ENCODE data around the gene OPA3. TPM values are rescaled to one million over a fixed set of nuclear protein-coding genes. Genes with fewer than 3 reads are reported as not detected.

OPA3 gene
- total and polyA plus RNA-seq, 2 donors, result 3.4 to 7.4 TPM

GRCh38 chr19:45575216-45575615 is 9.4 kb downstream of the OPA3 start:
- no peaks in the 10 kb centered on the region for H3K27me3 ChIP-seq (ENCODE audit: control insufficient read depth in 2 of 2, insufficient read depth in 1 of 2, low read length in 1 of 2)
- no peaks in the 10 kb centered on the region for H3K4me1 ChIP-seq (ENCODE audit: control insufficient read depth in 2 of 2, insufficient read depth in 2 of 2, low read length in 2 of 2)
- no peaks in the 10 kb centered on the region for H3K9me3 ChIP-seq (ENCODE audit: control insufficient read depth in 2 of 2, insufficient read depth in 1 of 2, low read length in 1 of 2)
- WGBS, result 98% methylated on average over 5 of the region's 5 CpGs
- H3K36me3 ChIP-seq (ENCODE audit: control insufficient read depth in 2 of 2, insufficient read depth in 2 of 2, low read length in 1 of 2), result peaks cover 3 to 6% of the 10 kb centered on the region in 2 donors
- no peak overlapping the region for H3K27ac ChIP-seq (ENCODE audit: low read depth in 1 of 2, low read length in 1 of 2)
- H3K4me3 ChIP-seq (ENCODE audit: low read length in 2 of 2), result no peak overlapping the region
- DNase-seq (ENCODE audit: low read depth in 6 of 9, low spot score in 9 of 9), result no peak

DNA sequence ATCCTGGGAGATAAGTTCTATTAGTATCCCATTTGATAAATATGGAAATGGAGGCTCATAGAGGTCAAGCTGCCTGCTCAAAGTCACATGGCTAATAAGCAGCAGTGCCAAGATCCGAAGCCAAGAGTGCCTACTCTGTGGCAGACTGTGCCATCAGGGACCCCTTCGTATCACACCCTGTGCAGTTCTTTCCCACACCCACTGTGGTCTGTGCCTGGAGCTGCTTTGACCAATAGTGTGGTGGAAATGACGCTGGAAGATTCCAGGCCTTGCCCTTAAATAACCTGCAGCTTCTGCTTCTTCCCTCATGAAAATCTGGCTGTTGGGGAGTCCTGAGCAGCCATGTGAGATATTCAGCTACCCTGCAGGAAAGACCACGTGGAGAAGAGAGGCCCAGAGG is 10.1 kb downstream of the OPA3 start:
- Histone ChIP-seq H3K36me3 (ENCODE audit: control insufficient read depth in 2 of 2, insufficient read depth in 2 of 2, low read length in 1 of 2) (peaks cover 4 to 10% of the 10 kb centered on the region in 2 donors), H3K9me3 (ENCODE audit: control insufficient read depth in 2 of 2, insufficient read depth in 1 of 2, low read length in 1 of 2) (no peaks in the 10 kb centered on the region), H3K27me3 (ENCODE audit: control insufficient read depth in 2 of 2, insufficient read depth in 1 of 2, low read length in 1 of 2) (no peaks in the 10 kb centered on the region), H3K4me1 (ENCODE audit: control insufficient read depth in 2 of 2, insufficient read depth in 2 of 2, low read length in 2 of 2) (no peaks in the 10 kb centered on the region), H3K4me3 (ENCODE audit: low read length in 2 of 2) (no peak overlapping the region), H3K27ac (ENCODE audit: low read depth in 1 of 2, low read length in 1 of 2) (no peak overlapping the region)
- 93% methylated on average over 4 of the region's 4 CpGs for WGBS
- no peak for DNase-seq (ENCODE audit: low read depth in 6 of 9, low spot score in 9 of 9)

DNA sequence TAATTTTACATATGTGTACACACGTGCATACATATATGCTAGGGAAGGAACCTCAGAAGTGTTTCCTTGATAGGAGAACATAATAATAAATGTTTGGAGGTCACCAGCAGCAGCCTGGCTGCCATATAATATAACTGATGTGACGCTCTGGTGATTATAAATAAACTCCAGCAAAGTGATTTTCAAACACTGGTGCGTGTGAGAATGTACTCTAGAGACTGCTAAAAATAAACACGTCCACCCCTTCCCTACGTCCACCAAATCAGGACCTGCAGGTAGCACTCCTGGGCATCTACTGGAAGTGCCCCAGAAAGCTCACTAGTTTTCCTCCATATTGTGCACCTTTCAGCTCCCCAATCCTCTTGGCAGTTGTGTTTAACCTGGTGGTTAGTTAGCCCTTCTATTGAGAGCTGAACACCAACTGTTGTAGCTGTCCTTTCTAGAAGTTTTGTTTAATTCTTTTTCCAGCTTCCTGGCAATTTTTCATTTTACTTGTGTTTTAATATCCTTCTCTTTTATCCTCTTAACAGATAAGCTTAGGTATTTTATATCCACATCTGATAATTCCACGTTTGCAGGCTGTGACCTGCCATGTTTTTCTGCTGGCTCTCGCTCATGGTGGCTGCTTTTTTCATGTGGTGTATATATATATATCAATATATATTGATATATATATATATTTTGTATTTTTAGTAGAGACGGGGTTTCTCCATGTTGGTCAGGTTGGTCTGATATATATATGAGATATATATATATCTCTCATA is 13.0 kb downstream of the OPA3 start:
- no peak overlapping the region for H3K27ac ChIP-seq (ENCODE audit: low read depth in 1 of 2, low read length in 1 of 2)
- H3K4me1 ChIP-seq (ENCODE audit: control insufficient read depth in 2 of 2, insufficient read depth in 2 of 2, low read length in 2 of 2), result no peaks in the 10 kb centered on the region
- H3K9me3 ChIP-seq (ENCODE audit: control insufficient read depth in 2 of 2, insufficient read depth in 1 of 2, low read length in 1 of 2), result no peaks in the 10 kb centered on the region
- no peak overlapping the region for H3K4me3 ChIP-seq (ENCODE audit: low read length in 2 of 2)
- no peaks in the 10 kb centered on the region for H3K27me3 ChIP-seq (ENCODE audit: control insufficient read depth in 2 of 2, insufficient read depth in 1 of 2, low read length in 1 of 2)
- H3K36me3 ChIP-seq (ENCODE audit: control insufficient read depth in 2 of 2, insufficient read depth in 2 of 2, low read length in 1 of 2), result peaks cover 5 to 12% of the 10 kb centered on the region in 2 donors
- 96% methylated on average over 8 of the region's 8 CpGs for WGBS
- DNase-seq (ENCODE audit: low read depth in 6 of 9, low spot score in 9 of 9), result no peak

DNA sequence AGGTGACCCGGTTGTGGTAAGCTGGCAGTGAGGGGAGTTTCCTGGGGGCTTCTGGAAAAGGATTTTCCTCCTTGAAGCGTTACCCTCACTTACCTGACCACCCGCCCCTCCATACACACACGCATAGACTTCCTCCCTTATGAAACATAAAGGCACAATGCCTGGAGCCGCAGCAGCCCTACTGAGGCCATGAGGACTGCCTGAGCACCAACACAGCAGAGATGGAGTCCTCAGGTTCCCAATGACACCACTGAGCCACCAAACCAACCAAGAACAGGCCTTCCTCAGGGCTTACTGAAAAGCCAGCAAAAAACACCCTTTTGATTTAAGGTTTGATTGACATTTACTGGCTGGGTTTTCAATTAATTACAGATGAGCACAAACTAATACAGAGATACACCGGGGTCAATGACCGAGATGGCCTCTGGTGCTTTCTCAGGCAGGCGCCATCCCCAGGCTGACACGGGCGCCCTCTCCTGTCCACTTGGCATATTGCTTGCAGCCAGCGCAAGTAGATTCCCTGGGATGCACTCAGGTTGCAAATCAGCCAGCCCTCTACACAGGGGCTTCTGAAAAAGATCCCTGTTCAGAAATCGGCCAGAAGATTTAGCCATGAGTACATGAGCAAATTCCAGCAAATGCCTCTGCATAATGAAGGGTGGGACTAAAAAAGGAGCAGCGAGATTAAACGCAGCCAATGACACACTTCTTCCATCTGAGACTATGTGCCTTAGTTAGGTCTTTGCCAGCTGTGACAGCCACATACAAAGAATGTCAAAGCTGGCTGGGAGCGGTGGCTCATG is 14.8 kb downstream of the OPA3 start:
- DNase-seq (ENCODE audit: low read depth in 6 of 9, low spot score in 9 of 9), result peak in 3 of 9 donors; percentile 15 to 49 (median 28)
- peaks cover 5 to 8% of the 10 kb centered on the region in 2 donors for H3K36me3 ChIP-seq (ENCODE audit: control insufficient read depth in 2 of 2, insufficient read depth in 2 of 2, low read length in 1 of 2)
- no peaks in the 10 kb centered on the region for H3K4me1 ChIP-seq (ENCODE audit: control insufficient read depth in 2 of 2, insufficient read depth in 2 of 2, low read length in 2 of 2)
- no peak overlapping the region for H3K27ac ChIP-seq (ENCODE audit: low read depth in 1 of 2, low read length in 1 of 2)
- H3K4me3 ChIP-seq (ENCODE audit: low read length in 2 of 2), result no peak overlapping the region
- no peaks in the 10 kb centered on the region for H3K9me3 ChIP-seq (ENCODE audit: control insufficient read depth in 2 of 2, insufficient read depth in 1 of 2, low read length in 1 of 2)
- no peaks in the 10 kb centered on the region for H3K27me3 ChIP-seq (ENCODE audit: control insufficient read depth in 2 of 2, insufficient read depth in 1 of 2, low read length in 1 of 2)
- WGBS, result 80% methylated on average over 15 of the region's 15 CpGs

GRCh38 chr19:45568732-45569131 is 15.9 kb downstream of the OPA3 start:
- H3K4me3 ChIP-seq (ENCODE audit: low read length in 2 of 2), result no peak overlapping the region
- peaks cover 9% of the 10 kb centered on the region in 2 donors for H3K4me1 ChIP-seq (ENCODE audit: control insufficient read depth in 2 of 2, insufficient read depth in 2 of 2, low read length in 2 of 2)
- H3K9me3 ChIP-seq (ENCODE audit: control insufficient read depth in 2 of 2, insufficient read depth in 1 of 2, low read length in 1 of 2), result no peaks in the 10 kb centered on the region
- H3K36me3 ChIP-seq (ENCODE audit: control insufficient read depth in 2 of 2, insufficient read depth in 2 of 2, low read length in 1 of 2), result peaks cover 5 to 8% of the 10 kb centered on the region in 2 donors
- no peak overlapping the region for H3K27ac ChIP-seq (ENCODE audit: low read depth in 1 of 2, low read length in 1 of 2)
- DNase-seq (ENCODE audit: low read depth in 6 of 9, low spot score in 9 of 9), result no peak
- no peaks in the 10 kb centered on the region for H3K27me3 ChIP-seq (ENCODE audit: control insufficient read depth in 2 of 2, insufficient read depth in 1 of 2, low read length in 1 of 2)
- 97% methylated on average over 3 of the region's 3 CpGs for WGBS

DNA sequence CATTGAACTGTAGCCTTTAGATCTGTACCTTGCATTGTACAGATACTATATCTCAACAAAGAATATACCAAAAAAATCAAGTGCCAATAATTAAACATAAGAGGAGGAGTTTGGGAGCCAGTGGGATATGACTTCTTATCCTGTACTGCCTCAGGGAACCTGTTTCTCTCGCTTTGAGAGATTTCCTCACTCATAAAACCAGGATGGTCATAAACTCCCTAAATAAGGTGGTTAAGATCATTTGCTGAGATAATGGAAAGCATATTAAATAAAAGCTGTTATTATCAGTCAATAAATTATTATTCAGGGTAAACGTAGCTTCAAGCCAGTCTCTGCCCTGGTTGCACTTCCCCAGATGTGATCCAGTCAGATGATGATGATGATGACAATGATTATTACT is 17.0 kb downstream of the OPA3 start:
- peaks cover 17 to 20% of the 10 kb centered on the region in 2 donors for H3K4me1 ChIP-seq (ENCODE audit: control insufficient read depth in 2 of 2, insufficient read depth in 2 of 2, low read length in 2 of 2)
- DNase-seq (ENCODE audit: low read depth in 6 of 9, low spot score in 9 of 9), result no peak
- H3K9me3 ChIP-seq (ENCODE audit: control insufficient read depth in 2 of 2, insufficient read depth in 1 of 2, low read length in 1 of 2), result no peaks in the 10 kb centered on the region
- H3K36me3 ChIP-seq (ENCODE audit: control insufficient read depth in 2 of 2, insufficient read depth in 2 of 2, low read length in 1 of 2), result peaks cover 2 to 8% of the 10 kb centered on the region in 2 donors
- no peaks in the 10 kb centered on the region for H3K27me3 ChIP-seq (ENCODE audit: control insufficient read depth in 2 of 2, insufficient read depth in 1 of 2, low read length in 1 of 2)
- no peak overlapping the region for H3K27ac ChIP-seq (ENCODE audit: low read depth in 1 of 2, low read length in 1 of 2)
- WGBS, result over 99% methylated on average over 2 of the region's 2 CpGs
- no peak overlapping the region for H3K4me3 ChIP-seq (ENCODE audit: low read length in 2 of 2)

DNA sequence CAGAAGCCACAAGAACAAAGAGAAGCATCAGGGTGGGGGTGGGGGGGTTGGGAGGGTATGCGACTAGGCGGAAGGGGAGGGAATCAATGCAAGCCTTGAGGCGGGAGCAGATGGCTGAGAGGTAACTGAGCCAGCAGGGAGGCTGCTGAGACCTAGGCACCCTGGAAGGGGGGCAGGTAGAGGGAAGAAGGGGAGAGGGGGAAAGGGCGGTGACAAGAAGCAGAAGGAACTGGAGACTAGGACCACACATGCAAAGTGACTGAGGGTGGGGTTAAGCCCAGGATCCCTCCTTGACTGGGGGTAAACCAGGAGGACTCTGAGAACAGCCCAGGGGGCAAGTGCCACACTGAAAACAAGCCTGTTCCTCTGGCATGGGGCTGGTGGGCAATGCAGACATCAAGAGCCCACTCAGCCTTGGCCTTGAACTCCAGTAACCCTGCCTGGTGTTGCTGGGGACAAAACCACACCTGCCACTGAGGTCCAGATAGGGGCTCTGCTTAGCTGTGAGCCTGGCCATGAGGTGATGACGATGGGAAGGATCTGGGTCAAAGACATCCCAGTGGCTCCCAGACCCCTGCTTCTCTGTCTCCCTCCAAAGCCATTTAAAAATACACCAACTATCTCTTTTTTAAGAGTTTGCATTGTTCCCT is 20.3 kb downstream of the OPA3 start:
- H3K4me3 ChIP-seq (ENCODE audit: low read length in 2 of 2), result peak overlapping the region in 1 of 2 donors; percentile 6
- H3K27ac ChIP-seq (ENCODE audit: low read depth in 1 of 2, low read length in 1 of 2), result peak overlapping the region; percentile 37 to 97

DNA sequence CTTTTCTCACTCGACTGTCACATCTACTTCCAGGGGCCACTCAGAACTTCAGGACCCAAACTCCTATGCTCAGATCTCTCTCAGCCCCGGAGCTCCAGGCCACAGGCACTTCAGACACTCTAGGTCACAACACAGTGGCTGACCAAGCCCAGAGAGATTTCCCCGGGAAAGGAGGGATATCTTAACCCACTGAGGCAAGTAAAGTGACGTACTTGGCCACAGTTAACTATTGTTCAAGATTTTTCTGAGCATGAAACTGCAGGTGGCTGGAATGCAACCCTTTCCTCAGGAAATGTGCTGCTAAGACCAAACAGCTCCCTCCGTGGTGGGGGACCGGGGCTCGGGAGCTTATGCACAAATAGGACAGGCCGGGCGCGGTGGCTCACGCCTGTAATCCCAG is 23.9 kb downstream of the OPA3 start:
- Histone ChIP-seq H3K4me3 (ENCODE audit: low read length in 2 of 2) (no peak overlapping the region), H3K36me3 (ENCODE audit: control insufficient read depth in 2 of 2, insufficient read depth in 2 of 2, low read length in 1 of 2) (peaks cover 0 to 6% of the 10 kb centered on the region in 2 donors), H3K4me1 (ENCODE audit: control insufficient read depth in 2 of 2, insufficient read depth in 2 of 2, low read length in 2 of 2) (peaks cover 21 to 31% of the 10 kb centered on the region in 2 donors), H3K27me3 (ENCODE audit: control insufficient read depth in 2 of 2, insufficient read depth in 1 of 2, low read length in 1 of 2) (no peaks in the 10 kb centered on the region), H3K9me3 (ENCODE audit: control insufficient read depth in 2 of 2, insufficient read depth in 1 of 2, low read length in 1 of 2) (no peaks in the 10 kb centered on the region), H3K27ac (ENCODE audit: low read depth in 1 of 2, low read length in 1 of 2) (no peak overlapping the region)
- 95% methylated on average over 11 of the region's 11 CpGs for WGBS
- DNase-seq (ENCODE audit: low read depth in 6 of 9, low spot score in 9 of 9), result no peak

More for the DNA sequence above, 20.3 kb downstream of the OPA3 start:
- H3K36me3 ChIP-seq (ENCODE audit: control insufficient read depth in 2 of 2, insufficient read depth in 2 of 2, low read length in 1 of 2), result no peaks in the 10 kb centered on the region
- WGBS, result 48% methylated on average over 5 of the region's 5 CpGs
- H3K4me1 ChIP-seq (ENCODE audit: control insufficient read depth in 2 of 2, insufficient read depth in 2 of 2, low read length in 2 of 2), result peaks cover 21 to 28% of the 10 kb centered on the region in 2 donors
- no peaks in the 10 kb centered on the region for H3K9me3 ChIP-seq (ENCODE audit: control insufficient read depth in 2 of 2, insufficient read depth in 1 of 2, low read length in 1 of 2)
- DNase-seq (ENCODE audit: low read depth in 6 of 9, low spot score in 9 of 9), result peak in 1 of 9 donors; percentile 26
- H3K27me3 ChIP-seq (ENCODE audit: control insufficient read depth in 2 of 2, insufficient read depth in 1 of 2, low read length in 1 of 2), result no peaks in the 10 kb centered on the region

DNA sequence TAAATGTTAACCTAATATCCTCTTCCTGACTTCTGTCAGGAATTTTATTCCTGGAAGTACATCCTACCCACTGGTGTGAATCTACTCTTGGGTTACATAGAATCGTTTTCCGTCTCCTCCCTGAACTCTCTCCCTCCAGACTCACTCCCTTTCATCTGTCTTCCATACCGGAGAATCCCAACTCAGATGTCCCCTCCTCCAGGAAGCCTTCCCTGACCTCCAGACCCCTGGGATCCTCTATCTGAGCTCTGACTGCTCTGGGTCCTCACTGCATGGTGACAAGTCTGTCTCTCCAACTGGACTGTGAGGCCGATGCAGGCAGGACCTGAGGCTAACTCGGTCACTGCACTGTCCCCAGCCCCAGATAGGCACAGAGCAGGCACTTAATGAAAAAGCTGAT is 24.6 kb downstream of the OPA3 start:
- Histone ChIP-seq H3K36me3 (ENCODE audit: control insufficient read depth in 2 of 2, insufficient read depth in 2 of 2, low read length in 1 of 2) (peaks cover 0 to 6% of the 10 kb centered on the region in 2 donors), H3K4me1 (ENCODE audit: control insufficient read depth in 2 of 2, insufficient read depth in 2 of 2, low read length in 2 of 2) (peaks cover 21 to 31% of the 10 kb centered on the region in 2 donors), H3K9me3 (ENCODE audit: control insufficient read depth in 2 of 2, insufficient read depth in 1 of 2, low read length in 1 of 2) (no peaks in the 10 kb centered on the region), H3K27ac (ENCODE audit: low read depth in 1 of 2, low read length in 1 of 2) (no peak overlapping the region), H3K4me3 (ENCODE audit: low read length in 2 of 2) (no peak overlapping the region), H3K27me3 (ENCODE audit: control insufficient read depth in 2 of 2, insufficient read depth in 1 of 2, low read length in 1 of 2) (no peaks in the 10 kb centered on the region)
- 97% methylated on average over 5 of the region's 5 CpGs for WGBS
- no peak for DNase-seq (ENCODE audit: low read depth in 6 of 9, low spot score in 9 of 9)
